Stimulated activated CD8-positive, alpha-beta memory T cell treated with anti-CD3 and anti-CD28 coated beads, Interleukin-12 subunit alpha, Interleukin-12 subunit beta, amount 100 ng/mL, for 1 hour (primary cell): ENCODE data around the gene SMCO1.
"Not testable (repeated sequence)": the region's sequence is repeated elsewhere in the genome, so short reads cannot be mapped to it uniquely, and the experiment has no call there.

Source experiments
- DNase-seq: peaks from one replicate; pipeline ENCODE4 v3.0.0-alpha.2; 2020; ENCODE audit warnings: low read depth

Gene SMCO1

GRCh38 chr3:196514913-196515621, at the start of gene SMCO1:
Gene SMCO1 (minus strand): TSS chr3:196515346. CDS start chr3:196515209, 137 bp downstream.
- no peak for DNase-seq

DNA sequence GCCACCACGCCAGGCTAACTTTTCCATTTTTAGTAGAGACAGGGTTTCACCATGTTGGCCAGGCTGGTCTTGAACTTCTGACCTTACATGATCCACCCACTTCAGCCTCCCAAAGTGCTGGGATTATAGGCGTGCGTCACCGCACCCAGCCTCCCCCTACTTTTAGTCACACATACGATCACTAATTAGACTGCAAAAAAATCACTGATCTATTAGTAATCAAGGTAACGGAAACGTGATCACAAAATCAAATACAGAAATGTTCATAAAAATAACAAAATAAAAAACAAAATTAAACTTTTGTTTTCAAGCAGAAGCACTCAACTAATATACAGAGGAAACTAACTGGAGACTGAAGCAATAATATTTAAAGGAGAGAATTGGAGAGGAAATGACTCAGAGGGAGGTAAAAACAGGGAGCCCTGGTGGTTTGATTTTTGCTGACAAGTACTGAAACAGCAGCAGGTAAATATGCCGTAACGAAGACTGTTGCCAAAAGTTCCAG, 48.6 kb upstream of the SMCO1 start:
- no peak for DNase-seq

GRCh38 chr3:196559826-196560225, 44.7 kb upstream of the SMCO1 start:
- DNase-seq, result no peak

DNA sequence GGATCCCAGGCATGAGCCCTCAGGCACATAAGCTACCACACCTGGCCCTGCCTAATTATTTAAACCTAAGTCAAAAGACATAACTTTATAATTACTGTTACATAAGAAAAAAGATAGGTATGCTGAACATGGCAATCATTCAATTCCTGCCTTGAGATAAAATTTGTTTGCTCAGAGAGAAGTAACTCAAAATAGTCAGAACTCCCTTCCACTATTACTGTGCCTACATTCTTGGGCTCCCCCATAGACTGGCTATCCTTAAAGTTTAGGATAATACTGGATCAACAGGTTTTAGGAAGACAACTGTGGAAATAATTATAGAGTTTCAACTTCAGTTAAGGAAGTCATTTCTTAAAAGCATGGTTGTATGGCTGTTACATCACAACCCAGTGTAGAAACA, 43.3 kb upstream of the SMCO1 start:
- no peak for DNase-seq

DNA sequence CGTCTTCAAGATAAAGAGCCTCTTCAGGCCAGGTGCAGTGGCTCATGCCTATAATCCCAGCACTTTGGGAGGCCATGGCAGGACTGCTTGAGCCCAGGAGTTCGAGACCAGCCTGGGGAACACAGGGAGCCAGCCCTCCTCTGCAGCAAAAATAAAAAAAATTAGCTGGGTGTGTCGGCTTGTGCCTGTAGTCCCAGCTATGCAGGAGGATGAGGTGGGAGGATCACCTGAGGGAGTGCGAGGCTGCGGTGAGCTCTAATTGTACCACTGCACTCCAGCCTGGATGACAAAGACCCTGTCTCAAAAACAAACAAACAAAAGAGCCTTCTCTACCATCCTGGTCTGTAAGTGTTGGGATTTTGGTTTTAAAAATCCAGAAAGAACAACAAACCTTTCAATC, 42.1 kb upstream of the SMCO1 start:
- no peak for DNase-seq

DNA sequence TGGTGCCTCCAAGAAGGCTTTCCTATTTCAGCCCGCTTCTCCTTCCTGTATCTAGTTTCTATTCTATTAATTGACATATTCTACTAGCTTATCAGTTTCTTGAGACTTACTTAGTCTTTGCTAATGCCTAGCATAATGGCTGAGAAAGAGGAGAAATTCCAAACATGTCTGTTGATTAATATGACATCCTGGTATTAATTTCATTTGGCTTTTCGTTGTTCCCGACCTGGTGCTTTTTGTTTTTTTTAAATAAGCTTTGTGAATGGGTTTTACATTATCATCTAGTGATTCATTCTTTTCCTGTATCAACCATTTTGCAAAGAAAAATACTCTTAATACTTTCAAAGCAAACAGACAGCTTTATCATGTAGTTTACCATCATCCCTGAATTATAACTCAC, 40.1 kb upstream of the SMCO1 start:
- DNase-seq, result no peak

GRCh38 chr3:196554205-196554604, 39.1 kb upstream of the SMCO1 start:
- no peak for DNase-seq

- DNase-seq, result no peak
These were observed 38.4 kb upstream of the SMCO1 start for GRCh38 chr3:196553551-196553950.

- no peak for DNase-seq
These were observed 37.1 kb upstream of the SMCO1 start for GRCh38 chr3:196552253-196552652.

GRCh38 chr3:196550172-196550571, 35.0 kb upstream of the SMCO1 start:
- DNase-seq, result not testable (repeated sequence)

GRCh38 chr3:196549312-196549711, 34.2 kb upstream of the SMCO1 start:
- not testable (repeated sequence) for DNase-seq

GRCh38 chr3:196547067-196547466, 31.9 kb upstream of the SMCO1 start:
- no peak for DNase-seq

GRCh38 chr3:196546537-196546936, 31.4 kb upstream of the SMCO1 start:
- DNase-seq, result no peak

DNA sequence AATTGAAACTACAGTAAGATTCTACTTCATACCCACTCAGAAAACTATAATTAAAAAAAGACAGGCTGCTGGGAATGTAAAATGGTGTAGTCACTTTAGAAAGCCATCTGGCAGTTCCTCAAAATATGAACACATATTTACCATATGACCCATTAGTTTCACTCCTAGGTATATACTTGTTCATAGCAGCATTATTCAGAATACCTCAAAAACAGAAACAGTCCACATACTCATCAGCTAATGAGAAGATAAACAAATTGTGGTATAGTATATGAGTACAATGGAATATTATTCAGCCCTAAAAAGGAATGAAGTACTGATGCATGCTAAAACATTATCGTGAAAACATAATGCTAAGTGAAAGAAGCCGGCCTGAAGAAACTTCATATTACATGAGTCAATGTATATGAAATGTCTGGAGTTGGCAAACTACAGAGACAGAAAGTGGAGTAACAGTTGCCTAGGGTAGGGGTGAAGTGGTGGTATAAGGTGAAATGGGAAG, 29.4 kb upstream of the SMCO1 start:
- DNase-seq, result no peak

DNA sequence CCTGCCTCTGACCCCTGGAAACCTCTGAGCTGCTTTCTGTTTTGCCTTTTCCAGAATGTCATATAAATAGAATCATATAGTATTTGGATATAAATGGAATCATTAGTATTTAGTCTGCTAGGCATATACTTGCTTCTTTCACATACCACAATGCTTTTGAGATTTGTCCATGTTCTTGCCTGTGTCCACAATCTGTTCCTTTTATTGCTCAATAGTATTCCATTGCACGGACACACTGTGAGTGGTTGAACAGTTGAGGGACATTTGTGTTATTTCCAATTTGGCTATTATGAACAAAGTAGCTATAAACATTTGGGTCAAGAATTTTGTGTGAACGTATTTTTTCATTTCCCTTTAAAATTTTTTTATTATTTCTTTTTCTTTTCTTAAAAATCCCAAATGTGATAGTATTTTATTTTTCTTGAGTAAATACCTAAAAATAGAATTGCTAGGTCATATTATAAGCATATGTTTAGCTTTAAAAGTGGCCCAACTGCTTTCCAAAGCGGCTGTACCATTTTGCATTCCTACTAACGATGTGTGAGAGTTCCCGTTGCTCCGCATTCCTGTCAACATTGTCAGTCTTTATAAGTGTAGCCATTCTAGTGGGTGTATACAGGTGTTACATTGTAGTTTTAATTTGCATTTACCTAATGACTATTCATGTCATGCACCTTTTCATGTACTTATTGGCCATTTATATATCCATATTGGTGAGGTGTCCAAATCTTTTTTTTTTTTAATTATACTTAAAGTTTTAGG, 26.7 kb upstream of the SMCO1 start:
- DNase-seq, result no peak

DNA sequence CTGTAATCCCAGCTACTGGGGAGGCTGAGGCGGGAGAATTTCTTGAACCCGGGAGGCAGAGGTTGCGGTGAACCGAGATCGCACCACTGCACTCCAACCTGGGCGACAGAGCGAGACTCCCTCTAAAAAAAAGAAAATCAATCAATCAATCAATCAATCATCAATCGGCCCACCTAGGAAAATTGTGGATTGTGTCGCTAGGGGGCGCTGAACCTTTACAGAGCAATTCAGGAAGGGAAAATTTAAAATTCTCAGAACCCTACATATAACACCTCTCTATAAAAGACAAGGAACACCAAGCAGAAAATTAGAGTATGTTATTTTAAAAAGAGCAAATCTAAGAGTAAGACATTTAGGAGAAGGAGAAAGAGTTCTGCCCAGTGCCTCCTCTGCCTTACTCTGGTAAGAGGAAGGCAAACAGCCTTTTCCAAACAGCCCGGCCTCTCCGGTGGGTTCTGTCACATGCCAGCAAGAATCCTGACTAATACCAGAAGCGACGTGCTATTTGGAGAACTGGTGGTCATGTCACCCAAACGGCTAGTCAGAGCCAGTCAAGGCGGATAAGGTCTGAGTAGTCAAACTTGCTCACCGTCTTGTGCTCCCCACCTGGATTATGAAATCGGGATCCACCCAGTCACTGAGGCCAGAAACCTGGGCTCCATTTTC, 22.3 kb upstream of the SMCO1 start:
- DNase-seq, result peak; percentile 63

DNA sequence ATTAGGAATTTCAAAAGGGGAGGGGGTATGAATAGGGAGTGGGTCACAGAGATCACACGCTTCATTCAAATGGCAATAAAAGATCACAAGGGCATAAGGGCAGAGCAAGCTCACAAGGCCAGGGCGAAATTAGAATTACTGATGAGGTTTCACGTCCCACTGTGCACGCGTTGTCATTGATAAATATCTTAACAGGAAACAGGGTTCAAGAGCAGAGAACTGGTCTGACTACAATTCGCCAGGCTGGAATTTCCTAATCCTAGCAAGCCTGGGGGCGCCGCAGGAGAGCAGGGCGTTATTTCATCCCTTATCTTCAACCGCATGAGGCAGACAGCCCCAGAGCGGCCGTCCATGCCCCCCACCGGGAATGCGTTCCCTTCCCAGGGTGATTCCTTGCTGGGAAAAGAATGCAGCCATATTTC, 18.1 kb upstream of the SMCO1 start:
- DNase-seq, result no peak

DNA sequence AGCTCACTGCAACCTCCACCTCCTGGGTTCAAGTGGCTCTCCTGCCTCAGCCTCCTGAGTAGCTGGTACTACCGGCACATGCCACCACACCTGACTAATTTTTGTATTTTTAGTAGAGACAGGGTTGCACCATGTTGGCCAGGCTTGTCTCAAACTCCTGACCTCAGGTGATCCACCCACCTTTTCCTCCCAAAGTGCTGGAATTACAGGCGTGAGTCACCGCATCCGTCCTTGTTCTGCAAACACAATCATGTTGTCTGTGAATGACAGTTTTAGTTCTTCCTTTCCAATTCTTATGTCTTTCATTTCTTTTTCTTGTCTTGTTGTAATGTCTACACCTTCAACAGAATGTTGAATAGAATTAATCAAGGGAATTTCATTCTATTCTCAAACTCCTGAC, 16.3 kb upstream of the SMCO1 start:
- no peak for DNase-seq

GRCh38 chr3:196528639-196529233, 13.6 kb upstream of the SMCO1 start:
- peak; percentile 69 for DNase-seq

GRCh38 chr3:196525141-196525540, 10.0 kb upstream of the SMCO1 start:
- no peak for DNase-seq

- DNase-seq, result no peak
These were observed 9.4 kb upstream of the SMCO1 start for GRCh38 chr3:196524527-196524926.

GRCh38 chr3:196523841-196524240, 8.7 kb upstream of the SMCO1 start:
- DNase-seq, result no peak
